ENCODE measurements around the gene CCDC175.

CCDC175 gene

DNA sequence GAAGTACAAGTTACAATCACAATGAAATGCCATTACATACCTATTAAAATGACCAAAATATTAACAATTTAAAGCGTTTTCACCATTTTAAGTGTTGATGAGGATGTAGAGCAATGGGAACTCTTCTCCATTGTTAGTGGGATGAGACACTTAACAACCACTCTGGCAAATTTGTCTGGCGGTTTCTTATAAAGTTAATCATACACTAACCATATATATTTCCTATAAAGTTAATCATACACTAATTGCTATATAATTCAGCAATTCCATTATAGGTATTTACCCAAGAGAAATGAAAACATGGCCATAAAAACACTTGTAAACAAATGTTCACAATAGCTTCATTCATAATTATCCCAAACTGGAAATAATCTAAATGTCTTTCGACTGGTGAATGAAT lies 56.4 kb downstream of the CCDC175 start:
- Histone ChIP-seq H2AK5ac (ENCODE audit: low read length, severe bottlenecking) (no peak overlapping the region), H2BK15ac (ENCODE audit: low read depth, poor library complexity, severe bottlenecking) (no peak overlapping the region), H3K14ac (ENCODE audit: low read length in 2 of 2) (no peak overlapping the region), H2BK12ac (ENCODE audit: low read length in 2 of 2) (no peak overlapping the region), H3K9ac (ENCODE audit: low read length) (no peak overlapping the region), H3K36me3 (ENCODE audit: control insufficient read depth in 1 of 2, insufficient read depth in 2 of 2, low read depth in 1 of 2, low read length in 2 of 2) (no peaks in the 10 kb centered on the region), H2BK120ac (ENCODE audit: low read depth, low read length) (no peak overlapping the region), H2BK5ac (ENCODE audit: low read depth, low read length, poor library complexity, severe bottlenecking) (no peak overlapping the region), H4K91ac (ENCODE audit: low read length) (no peak overlapping the region), H3K79me1 (replicated peaks; ENCODE audit: low read length, poor library complexity, severe bottlenecking) (no peaks in the 10 kb centered on the region), H3K4ac (ENCODE audit: low read depth in 1 of 2, low read length in 2 of 2) (no peak overlapping the region), H3K4me3 (ENCODE audit: insufficient read depth in 1 of 2, low read depth in 1 of 2, low read length in 2 of 2) (no peak overlapping the region), H3K4me1 (ENCODE audit: control insufficient read depth, insufficient read depth, low read depth, low read length) (no peaks in the 10 kb centered on the region), H3K27ac (ENCODE audit: low read length, poor library complexity, severe bottlenecking) (no peak overlapping the region), H2AFZ (ENCODE audit: low read depth, low read length) (no peak overlapping the region), H3K4me2 (ENCODE audit: low read length, poor library complexity, severe bottlenecking) (no peak overlapping the region), H4K8ac (ENCODE audit: low read length) (no peak overlapping the region), H3K9me3 (ENCODE audit: control insufficient read depth, low read length) (no peaks in the 10 kb centered on the region), H3K27me3 (ENCODE audit: control insufficient read depth in 1 of 2, insufficient read depth in 1 of 2, low read length in 2 of 2) (peaks cover 4 to 9% of the 10 kb centered on the region in 2 experiments), H3K23ac (ENCODE audit: low read length in 2 of 2) (no peak overlapping the region), H3K18ac (ENCODE audit: low read depth in 1 of 2, low read length in 2 of 2) (no peak overlapping the region)
- DNase-seq: no peak
- no CpG with 5 or more reads among the region's 3 CpGs for WGBS

DNA sequence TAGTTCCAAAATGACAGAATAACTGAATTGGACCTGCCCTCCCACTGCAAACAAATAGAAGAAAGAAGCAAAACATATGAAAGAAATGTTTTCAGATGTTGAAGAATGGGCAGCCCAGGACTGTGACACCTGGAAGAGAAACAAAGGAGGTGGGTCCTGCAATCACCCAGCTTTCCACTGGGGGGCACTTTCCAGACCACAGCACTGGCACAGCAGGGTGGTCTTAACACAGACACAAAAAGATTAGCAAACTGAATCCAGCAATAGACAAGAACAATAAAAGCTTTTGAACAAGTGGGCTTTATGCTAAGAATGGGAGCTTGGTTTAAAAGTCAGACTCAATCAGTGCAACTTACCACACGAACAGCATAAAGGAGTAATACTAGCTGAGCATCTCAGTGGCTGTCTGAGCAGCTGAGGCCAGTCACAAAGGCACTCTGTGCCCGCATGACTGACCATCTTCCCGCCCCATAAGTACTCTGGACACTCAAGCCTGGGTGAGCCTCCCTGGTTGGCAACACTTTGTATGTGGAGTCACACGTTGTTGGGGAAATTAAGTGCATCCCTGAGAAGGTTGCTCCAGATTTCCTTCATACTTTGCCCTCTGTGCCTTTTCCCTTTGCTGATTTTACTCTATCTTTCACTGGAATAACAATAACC lies 64.6 kb downstream of the CCDC175 start:
- Histone ChIP-seq H3K23ac (ENCODE audit: low read length in 2 of 2) (no peak overlapping the region), H3K27me3 (ENCODE audit: control insufficient read depth in 1 of 2, insufficient read depth in 1 of 2, low read length in 2 of 2) (no peaks in the 10 kb centered on the region), H4K91ac (ENCODE audit: low read length) (no peak overlapping the region), H3K14ac (ENCODE audit: low read length in 2 of 2) (no peak overlapping the region), H3K4ac (ENCODE audit: low read depth in 1 of 2, low read length in 2 of 2) (no peak overlapping the region), H2AFZ (ENCODE audit: low read depth, low read length) (no peak overlapping the region), H3K27ac (ENCODE audit: low read length, poor library complexity, severe bottlenecking) (no peak overlapping the region), H2AK5ac (ENCODE audit: low read length, severe bottlenecking) (no peak overlapping the region), H3K4me3 (ENCODE audit: insufficient read depth in 1 of 2, low read depth in 1 of 2, low read length in 2 of 2) (no peak overlapping the region), H2BK120ac (ENCODE audit: low read depth, low read length) (no peak overlapping the region), H3K4me2 (ENCODE audit: low read length, poor library complexity, severe bottlenecking) (no peak overlapping the region), H3K9ac (ENCODE audit: low read length) (no peak overlapping the region), H3K9me3 (ENCODE audit: control insufficient read depth, low read length) (no peaks in the 10 kb centered on the region), H2BK15ac (ENCODE audit: low read depth, poor library complexity, severe bottlenecking) (no peak overlapping the region), H3K18ac (ENCODE audit: low read depth in 1 of 2, low read length in 2 of 2) (peak overlapping the region in 1 of 2 experiments; percentile 33), H2BK5ac (ENCODE audit: low read depth, low read length, poor library complexity, severe bottlenecking) (no peak overlapping the region), H4K8ac (ENCODE audit: low read length) (no peak overlapping the region), H3K79me1 (replicated peaks; ENCODE audit: low read length, poor library complexity, severe bottlenecking) (no peaks in the 10 kb centered on the region), H2BK12ac (ENCODE audit: low read length in 2 of 2) (no peak overlapping the region), H3K4me1 (ENCODE audit: control insufficient read depth, insufficient read depth, low read depth, low read length) (peaks cover 3% of the 10 kb centered on the region), H3K36me3 (ENCODE audit: control insufficient read depth in 1 of 2, insufficient read depth in 2 of 2, low read depth in 1 of 2, low read length in 2 of 2) (no peaks in the 10 kb centered on the region)
- 73% methylated on average over 4 of the region's 4 CpGs for WGBS
- no peak for DNase-seq

DNA sequence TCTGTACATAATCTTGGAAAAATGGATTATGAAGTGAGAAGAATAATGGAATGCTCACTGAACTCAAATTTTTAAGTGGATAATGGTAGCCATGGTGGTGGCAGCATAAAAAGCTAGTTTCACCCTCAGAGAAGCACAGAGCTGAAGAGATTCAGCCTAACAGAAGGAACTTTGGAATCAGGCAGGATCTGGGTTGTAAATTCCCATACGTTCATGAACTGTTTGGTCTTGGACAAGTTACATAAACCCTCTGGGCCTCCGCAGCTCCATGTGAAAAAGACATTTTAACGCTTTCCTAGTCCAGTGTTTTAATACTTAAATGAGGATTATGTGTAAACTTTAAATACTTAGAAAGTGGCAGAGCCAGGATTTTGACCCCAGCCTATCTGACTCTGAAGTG lies 65.6 kb downstream of the CCDC175 start:
- no peak overlapping the region for H2AFZ ChIP-seq (ENCODE audit: low read depth, low read length)
- no peak overlapping the region for H2BK12ac ChIP-seq (ENCODE audit: low read length in 2 of 2)
- no peak overlapping the region for H3K4ac ChIP-seq (ENCODE audit: low read depth in 1 of 2, low read length in 2 of 2)
- no peaks in the 10 kb centered on the region for H3K36me3 ChIP-seq (ENCODE audit: control insufficient read depth in 1 of 2, insufficient read depth in 2 of 2, low read depth in 1 of 2, low read length in 2 of 2)
- H3K9me3 ChIP-seq (ENCODE audit: control insufficient read depth, low read length): no peaks in the 10 kb centered on the region
- H3K79me1 ChIP-seq (replicated peaks; ENCODE audit: low read length, poor library complexity, severe bottlenecking): no peaks in the 10 kb centered on the region
- H3K27ac ChIP-seq (ENCODE audit: low read length, poor library complexity, severe bottlenecking): no peak overlapping the region
- no peak overlapping the region for H3K14ac ChIP-seq (ENCODE audit: low read length in 2 of 2)
- H4K91ac ChIP-seq (ENCODE audit: low read length): no peak overlapping the region
- H2BK5ac ChIP-seq (ENCODE audit: low read depth, low read length, poor library complexity, severe bottlenecking): no peak overlapping the region
- H3K27me3 ChIP-seq (ENCODE audit: control insufficient read depth in 1 of 2, insufficient read depth in 1 of 2, low read length in 2 of 2): no peaks in the 10 kb centered on the region
- no peak overlapping the region for H2AK5ac ChIP-seq (ENCODE audit: low read length, severe bottlenecking)
- H2BK120ac ChIP-seq (ENCODE audit: low read depth, low read length): no peak overlapping the region
- WGBS: 70% methylated on average over 2 of the region's 3 CpGs
- no peak overlapping the region for H3K9ac ChIP-seq (ENCODE audit: low read length)
- H2BK15ac ChIP-seq (ENCODE audit: low read depth, poor library complexity, severe bottlenecking): no peak overlapping the region
- no peak overlapping the region for H3K4me3 ChIP-seq (ENCODE audit: insufficient read depth in 1 of 2, low read depth in 1 of 2, low read length in 2 of 2)
- no peak overlapping the region for H3K23ac ChIP-seq (ENCODE audit: low read length in 2 of 2)
- no peak overlapping the region for H4K8ac ChIP-seq (ENCODE audit: low read length)
- no peak overlapping the region for H3K4me2 ChIP-seq (ENCODE audit: low read length, poor library complexity, severe bottlenecking)
- peaks cover 3% of the 10 kb centered on the region for H3K4me1 ChIP-seq (ENCODE audit: control insufficient read depth, insufficient read depth, low read depth, low read length)
- H3K18ac ChIP-seq (ENCODE audit: low read depth in 1 of 2, low read length in 2 of 2): no peak overlapping the region
- DNase-seq: no peak

DNA sequence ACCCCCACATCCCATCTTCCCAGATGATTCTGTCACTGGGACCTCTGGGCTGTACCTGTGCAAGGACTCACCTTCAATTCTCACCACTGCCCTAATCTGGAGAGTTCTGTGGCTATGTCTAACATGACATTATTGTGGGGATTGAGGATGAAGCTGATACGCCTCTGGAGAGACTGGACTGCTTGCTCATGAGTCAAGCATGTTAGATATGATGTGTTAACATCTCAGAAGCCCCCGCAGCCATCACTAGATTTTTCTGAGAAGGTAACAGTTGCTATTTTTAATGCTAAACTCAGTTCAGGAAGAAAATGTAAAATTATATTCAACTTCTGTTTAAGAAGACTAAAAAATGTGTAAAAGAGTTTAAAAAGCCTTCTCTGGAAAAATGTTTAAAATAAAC lies 66.6 kb downstream of the CCDC175 start:
- Histone ChIP-seq H3K4me1 (ENCODE audit: control insufficient read depth, insufficient read depth, low read depth, low read length) (peaks cover 3% of the 10 kb centered on the region), H3K14ac (ENCODE audit: low read length in 2 of 2) (no peak overlapping the region), H2BK5ac (ENCODE audit: low read depth, low read length, poor library complexity, severe bottlenecking) (no peak overlapping the region), H3K4me3 (ENCODE audit: insufficient read depth in 1 of 2, low read depth in 1 of 2, low read length in 2 of 2) (no peak overlapping the region), H2BK12ac (ENCODE audit: low read length in 2 of 2) (no peak overlapping the region), H3K27me3 (ENCODE audit: control insufficient read depth in 1 of 2, insufficient read depth in 1 of 2, low read length in 2 of 2) (no peaks in the 10 kb centered on the region), H3K4ac (ENCODE audit: low read depth in 1 of 2, low read length in 2 of 2) (no peak overlapping the region), H3K23ac (ENCODE audit: low read length in 2 of 2) (no peak overlapping the region), H4K8ac (ENCODE audit: low read length) (no peak overlapping the region), H3K79me1 (replicated peaks; ENCODE audit: low read length, poor library complexity, severe bottlenecking) (no peaks in the 10 kb centered on the region), H2AFZ (ENCODE audit: low read depth, low read length) (no peak overlapping the region), H3K18ac (ENCODE audit: low read depth in 1 of 2, low read length in 2 of 2) (no peak overlapping the region), H4K91ac (ENCODE audit: low read length) (no peak overlapping the region), H2BK120ac (ENCODE audit: low read depth, low read length) (no peak overlapping the region), H3K9me3 (ENCODE audit: control insufficient read depth, low read length) (no peaks in the 10 kb centered on the region), H2AK5ac (ENCODE audit: low read length, severe bottlenecking) (no peak overlapping the region), H3K9ac (ENCODE audit: low read length) (no peak overlapping the region), H3K4me2 (ENCODE audit: low read length, poor library complexity, severe bottlenecking) (no peak overlapping the region), H3K27ac (ENCODE audit: low read length, poor library complexity, severe bottlenecking) (no peak overlapping the region), H2BK15ac (ENCODE audit: low read depth, poor library complexity, severe bottlenecking) (no peak overlapping the region), H3K36me3 (ENCODE audit: control insufficient read depth in 1 of 2, insufficient read depth in 2 of 2, low read depth in 1 of 2, low read length in 2 of 2) (peaks cover 0 to under 1% of the 10 kb centered on the region in 2 experiments)
- 76% methylated on average over 1 of the region's 2 CpGs for WGBS
- no peak for DNase-seq
